Measurements from ENCODE around the gene SMOC2. TPM values are rescaled to one million over a fixed set of nuclear protein-coding genes. Genes with fewer than 3 reads are reported as not detected.

The SMOC2 gene
- total and polyA plus RNA-seq, 2 of the 13 experiments (the other 11 are each of a cell fraction or from before 2014, with no cell fraction given) = not detected

- intact Hi-C loops (cut with micrococcal nuclease; ENCODE audit: unreplicated experiment) (no loop called here), in situ Hi-C loops (cut with HindIII; ENCODE audit: extremely low pct_ligation_motif_present, low pct_unique_long_range_greater_than_20kb) (no loop called here)
- Histone ChIP-seq H3K27me3 (ENCODE audit: control insufficient read depth in 1 of 2, insufficient read depth in 2 of 2, low read length in 2 of 2) (peaks cover 17 to 95% of the 10 kb centered on the region in 2 experiments), H2AFZ (ENCODE audit: low read length) (no peak overlapping the region), H3K79me2 (ENCODE audit: insufficient read depth, low read length) (no peaks in the 10 kb centered on the region), H3K4me3 (replicated peaks in 1 of 3; ENCODE audit: insufficient read depth in 1 of 3, low read depth in 2 of 3, low read length in 3 of 3) (no peak overlapping the region), H3K4me1 (ENCODE audit: insufficient read depth, low read length) (no peaks in the 10 kb centered on the region), H3K9ac (ENCODE audit: insufficient read depth, low read depth, low read length) (no peak overlapping the region), H4K20me1 (ENCODE audit: insufficient read depth, low read length) (no peaks in the 10 kb centered on the region; the same call in none of the 2 replicates), H3K27ac (ENCODE audit: extremely low read length, insufficient read depth, low read length) (no peak overlapping the region), H3K9me3 (ENCODE audit: low read length) (no peaks in the 10 kb centered on the region), H3K36me3 (replicated peaks in 1 of 2; ENCODE audit: control insufficient read depth in 1 of 2, insufficient read depth in 2 of 2, low read length in 2 of 2) (no peaks in the 10 kb centered on the region), H3K4me2 (ENCODE audit: low read depth, low read length) (no peak overlapping the region)
- TF ChIP-seq ZEB1 (IDR thresholded peaks at IDR 0.05; ENCODE audit: insufficient replicate concordance, low read depth) (no peak), SNRNP70 (IDR thresholded peaks at IDR 0.05; ENCODE audit: low read depth, low read length) (no peak), HOXA9 (CRISPR knock-in tag; IDR thresholded peaks at IDR 0.05; ENCODE audit: borderline replicate concordance) (no peak), ZNF20 (CRISPR knock-in tag; IDR thresholded peaks at IDR 0.05) (no peak), ZNF556 (CRISPR knock-in tag; IDR thresholded peaks at IDR 0.05; ENCODE audit: borderline replicate concordance) (no peak), TBX2 (CRISPR knock-in tag; IDR thresholded peaks at IDR 0.05; ENCODE audit: borderline replicate concordance) (no peak), EHMT2 (IDR thresholded peaks at IDR 0.05; ENCODE audit: borderline replicate concordance, low read depth, low read length) (no peak), NR3C1 (CRISPR knock-in tag; IDR thresholded peaks at IDR 0.05) (no peak)
- TF ChIP-seq, protein P1, sequence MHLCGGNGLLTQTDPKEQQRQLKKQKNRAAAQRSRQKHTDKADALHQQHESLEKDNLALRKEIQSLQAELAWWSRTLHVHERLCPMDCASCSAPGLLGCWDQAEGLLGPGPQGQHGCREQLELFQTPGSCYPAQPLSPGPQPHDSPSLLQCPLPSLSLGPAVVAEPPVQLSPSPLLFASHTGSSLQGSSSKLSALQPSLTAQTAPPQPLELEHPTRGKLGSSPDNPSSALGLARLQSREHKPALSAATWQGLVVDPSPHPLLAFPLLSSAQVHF (CRISPR knock-in tag; IDR thresholded peaks at IDR 0.05) = no peak
- 57% methylated on average over 18 of the region's 18 CpGs for WGBS (ENCODE audit: low lambda C conversion rate)
- DNase-seq (ENCODE audit: low spot score) (no peak), ATAC-seq (no peak), FAIRE-seq (no peak)
- ChIA-PET CTCF (ENCODE audit: low intra/inter-chr PET ratio, low total read pairs) (no interaction called here), POLR2A (no interaction called here)
- BruUV-seq (replicated peaks) = no TSS peak
Observed at GRCh38 chr6:168412456-168412855, 28.5 kb upstream of the SMOC2 start.

All from HepG2 (cell line).